ENCODE results near the gene SLC34A1. TPM values are rescaled to one million over a fixed set of nuclear protein-coding genes. Genes with fewer than 3 reads are reported as not detected.

Gene SLC34A1
- polyA plus RNA-seq, 3 donors: not detected

GRCh38 chr5:177445917-177446199 is 61.6 kb downstream of the SLC34A1 start:
- peaks cover 41% of the 10 kb centered on the region for H3K4me1 Mint-ChIP-seq
- H3K79me2 ChIP-seq (ENCODE audit: insufficient read depth, low read length): no peaks in the 10 kb centered on the region
- H3K4me1 ChIP-seq (ENCODE audit: control insufficient read depth in 1 of 2, insufficient read depth in 2 of 2, low read length in 2 of 2): peaks cover 38 to 57% of the 10 kb centered on the region in 2 donors
- no peaks in the 10 kb centered on the region for H3K9me3 ChIP-seq (replicated peaks in 1 of 2; ENCODE audit: control insufficient read depth in 1 of 2, insufficient read depth in 1 of 2, low read length in 2 of 2)
- whole genome bisulfite sequencing (ENCODE audit: insufficient coverage): 42% methylated on average over 3 of the region's 8 CpGs
- intact Hi-C loops (cut with micrococcal nuclease): loop anchor here in 1 of 2 donors (2.0 kb wide), 1 partner anchor 15 kb away; no protein-coding TSS in a partner anchor
- H3K36me3 ChIP-seq (replicated peaks in 1 of 2; ENCODE audit: control insufficient read depth in 1 of 2, insufficient read depth in 2 of 2, low read length in 2 of 2): peaks cover 29 to 30% of the 10 kb centered on the region in 2 donors
- H3K27me3 Mint-ChIP-seq (ENCODE audit: low read depth in 3 of 3): peaks cover 29 to 44% (median 34%) of the 10 kb centered on the region in 3 donors
- no peak overlapping the region for H3K9ac ChIP-seq (ENCODE audit: insufficient read depth, low read length, poor library complexity, severe bottlenecking)
- H3K9me3 Mint-ChIP-seq: peaks cover 0 to 4% (median 0%) of the 10 kb centered on the region in 7 donors
- TF ChIP-seq, protein P1, sequence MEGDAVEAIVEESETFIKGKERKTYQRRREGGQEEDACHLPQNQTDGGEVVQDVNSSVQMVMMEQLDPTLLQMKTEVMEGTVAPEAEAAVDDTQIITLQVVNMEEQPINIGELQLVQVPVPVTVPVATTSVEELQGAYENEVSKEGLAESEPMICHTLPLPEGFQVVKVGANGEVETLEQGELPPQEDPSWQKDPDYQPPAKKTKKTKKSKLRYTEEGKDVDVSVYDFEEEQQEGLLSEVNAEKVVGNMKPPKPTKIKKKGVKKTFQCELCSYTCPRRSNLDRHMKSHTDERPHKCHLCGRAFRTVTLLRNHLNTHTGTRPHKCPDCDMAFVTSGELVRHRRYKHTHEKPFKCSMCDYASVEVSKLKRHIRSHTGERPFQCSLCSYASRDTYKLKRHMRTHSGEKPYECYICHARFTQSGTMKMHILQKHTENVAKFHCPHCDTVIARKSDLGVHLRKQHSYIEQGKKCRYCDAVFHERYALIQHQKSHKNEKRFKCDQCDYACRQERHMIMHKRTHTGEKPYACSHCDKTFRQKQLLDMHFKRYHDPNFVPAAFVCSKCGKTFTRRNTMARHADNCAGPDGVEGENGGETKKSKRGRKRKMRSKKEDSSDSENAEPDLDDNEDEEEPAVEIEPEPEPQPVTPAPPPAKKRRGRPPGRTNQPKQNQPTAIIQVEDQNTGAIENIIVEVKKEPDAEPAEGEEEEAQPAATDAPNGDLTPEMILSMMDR (IDR thresholded peaks at IDR 0.05): no peak
- peak overlapping the region; percentile 65 to 73 for H3K4me3 Mint-ChIP-seq
- H4K20me1 ChIP-seq (ENCODE audit: insufficient read depth, low read length): peaks cover 70% of the 10 kb centered on the region
- H3K36me3 Mint-ChIP-seq: peaks cover 24 to 28% of the 10 kb centered on the region in 2 donors
- peak overlapping the region; percentile 86 for H3K4me2 ChIP-seq (replicated peaks; ENCODE audit: extremely low read depth, low read length, poor library complexity, severe bottlenecking)
- H2AFZ ChIP-seq (ENCODE audit: insufficient read depth, low read depth, low read length, poor library complexity, severe bottlenecking): no peak overlapping the region
- no peak for DNase-seq
- peak overlapping the region; percentile 18 to 84 (median 51) for H3K27ac Mint-ChIP-seq
- H3K27me3 ChIP-seq (ENCODE audit: control insufficient read depth in 2 of 2, insufficient read depth in 2 of 2, low read length in 2 of 2): peaks cover 0 to 32% of the 10 kb centered on the region in 2 donors
- no peak overlapping the region for H3K27ac ChIP-seq (ENCODE audit: low read depth in 1 of 2, low read length in 2 of 2)
- peak overlapping the region in 1 of 3 experiments; percentile 73 for H3K4me3 ChIP-seq (replicated peaks in 1 of 3; ENCODE audit: low read depth in 2 of 3, low read length in 3 of 3)

DNA sequence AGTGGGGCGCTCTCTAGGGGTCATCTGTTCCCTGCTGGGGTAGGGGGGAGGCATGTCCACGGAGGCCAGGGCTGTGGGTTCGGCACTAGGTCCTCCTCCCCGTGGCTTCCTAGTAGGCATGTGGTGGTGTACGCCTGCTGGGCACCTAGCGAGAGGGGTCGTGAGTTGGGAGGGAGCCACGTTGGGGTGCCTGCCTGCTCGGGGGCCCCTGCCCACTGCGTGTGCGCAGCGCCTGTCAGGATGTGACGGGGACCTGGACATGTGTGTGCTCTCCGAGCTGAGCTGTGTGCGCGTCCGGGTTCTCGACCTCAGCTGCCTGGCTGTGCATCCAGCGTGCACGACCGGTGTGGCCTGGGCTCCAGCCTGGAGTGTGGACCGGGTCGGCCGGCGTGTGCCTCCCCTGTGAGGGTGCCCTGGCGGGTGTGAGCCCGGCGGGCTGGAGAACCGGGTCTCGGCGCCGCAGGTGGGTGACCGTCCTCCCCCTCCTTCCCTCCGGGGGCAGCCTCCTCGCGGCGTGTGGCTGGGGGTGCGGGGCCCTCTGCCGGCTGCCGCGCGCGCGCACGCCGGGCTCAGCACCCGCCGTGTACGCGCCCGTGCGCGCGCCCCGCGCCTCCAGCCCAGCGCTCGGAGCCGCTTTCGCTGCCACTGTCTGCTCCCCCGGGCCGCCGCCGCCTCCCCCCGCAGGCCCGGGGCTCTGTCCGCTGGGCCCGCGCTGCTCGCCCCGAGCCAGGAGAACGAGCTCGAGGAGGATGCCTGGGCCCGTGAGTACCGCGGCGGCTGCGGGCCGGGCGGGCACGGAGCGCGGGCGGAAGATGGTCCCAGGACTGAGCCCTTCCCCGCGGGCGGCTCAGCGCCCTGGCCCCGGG is 62.2 kb downstream of the SLC34A1 start, which contains the start of gene PRR7:
TSS of gene PRR7 (plus strand) at position 615 of the 866 bp plus-strand sequence. CDS start 8,254 bp downstream, outside the sequence.
- Histone ChIP-seq H2AFZ (ENCODE audit: insufficient read depth, low read depth, low read length, poor library complexity, severe bottlenecking) (no peak within 1 kb of the TSS), H3K9ac (ENCODE audit: insufficient read depth, low read length, poor library complexity, severe bottlenecking) (peak within 1 kb of the TSS; percentile 61), H3K4me3 (replicated peaks in 1 of 3; ENCODE audit: low read depth in 2 of 3, low read length in 3 of 3) (peak within 1 kb of the TSS; percentile 25 to 73 (median 25)), H3K36me3 (replicated peaks in 1 of 2; ENCODE audit: control insufficient read depth in 1 of 2, insufficient read depth in 2 of 2, low read length in 2 of 2) (peaks cover 24% of the 10 kb centered on the region in 2 donors), H3K27me3 (ENCODE audit: control insufficient read depth in 2 of 2, insufficient read depth in 2 of 2, low read length in 2 of 2) (peaks cover 0 to 32% of the 10 kb centered on the region in 2 donors), H3K27ac (ENCODE audit: low read depth in 1 of 2, low read length in 2 of 2) (peak within 1 kb of the TSS in 1 of 2 donors; percentile 45), H3K9me3 (replicated peaks in 1 of 2; ENCODE audit: control insufficient read depth in 1 of 2, insufficient read depth in 1 of 2, low read length in 2 of 2) (no peaks in the 10 kb centered on the region), H3K79me2 (ENCODE audit: insufficient read depth, low read length) (no peaks in the 10 kb centered on the region), H3K4me1 (ENCODE audit: control insufficient read depth in 1 of 2, insufficient read depth in 2 of 2, low read length in 2 of 2) (peaks cover 38 to 57% of the 10 kb centered on the region in 2 donors), H3K4me2 (replicated peaks; ENCODE audit: extremely low read depth, low read length, poor library complexity, severe bottlenecking) (peak within 1 kb of the TSS; percentile 86), H4K20me1 (ENCODE audit: insufficient read depth, low read length) (peaks cover 64% of the 10 kb centered on the region)
- Mint-ChIP-seq H3K27ac (peak within 1 kb of the TSS; percentile 42 to 84 (median 61)), H3K27me3 (ENCODE audit: low read depth in 3 of 3) (peaks cover 32 to 48% (median 36%) of the 10 kb centered on the region in 3 donors), H3K36me3 (peaks cover 20 to 25% of the 10 kb centered on the region in 2 donors), H3K4me3 (peak within 1 kb of the TSS; percentile 66 to 73), H3K9me3 (peaks cover 0 to 4% (median 0%) of the 10 kb centered on the region in 7 donors), H3K4me1 (peaks cover 41% of the 10 kb centered on the region)
- intact Hi-C loops (cut with micrococcal nuclease): no loop called here
- peak in 2 of 3 donors; percentile 51 to 55 for DNase-seq
- under 1% methylated on average over 87 of the region's 89 CpGs for WGBS (ENCODE audit: insufficient coverage)
- TF ChIP-seq, protein P1 (IDR thresholded peaks at IDR 0.05): no peak

Measured in CD14-positive monocyte (primary cell).